PC-3 (cell line): Measurements from ENCODE around the gene ADCY5. TPM values are rescaled to one million over a fixed set of nuclear protein-coding genes. Genes with fewer than 3 reads are reported as not detected.

Source experiments
- ATAC-seq: fragments of 200-7000 bp; cut with Tn5 transposase; 2 replicates; pipeline ENCODE4 v1.9.1; 2020; ENCODE audit warnings: mild to moderate bottlenecking, moderate library complexity
- BruUV-seq: library from RNA; stranded (reverse); fragments of 400-500 nt; replicated peaks from 2 replicates; lab custom pipeline; 2021; lab: Mats Ljungman, UMichigan
- CTCF ChIA-PET: fragments of 300-600 bp; sonication (Branson Sonifier 250); formaldehyde crosslinking; loops from one replicate; lab custom pipeline; 2022; ENCODE audit warnings: antibody characterized with exemption; lab: Charles Lee
- POLR2A ChIA-PET: fragments of 300-600 bp; sonication (Branson Sonifier 250); formaldehyde crosslinking; loops from one replicate; lab custom pipeline; 2022; ENCODE audit warnings: antibody characterized with exemption; ENCODE audit not compliant: unreplicated experiment; lab: Charles Lee
- DNase-seq: peaks from one replicate; pipeline ENCODE4 v3.0.0-alpha.2; 2015
- H2AFZ ChIP-seq: fragments of 300-600 bp; sonication (generic); 2 replicates; pipeline ENCODE4 v1.6.0; 2016; ENCODE audit warnings: antibody characterized with exemption, low read length
- H3F3A ChIP-seq: fragments of 300-600 bp; sonication (generic); one replicate; pipeline ENCODE4 v1.6.0; 2017; ENCODE audit warnings: antibody characterized with exemption, low read length, control low read depth, mild to moderate bottlenecking; ENCODE audit not compliant: unreplicated experiment
- H3K27ac ChIP-seq: fragments of 300-600 bp; sonication (generic); 2 replicates; pipeline ENCODE4 v1.5.1; 2016; ENCODE audit warnings: mild to moderate bottlenecking, low read length
- H3K27me3 ChIP-seq: fragments of 300-600 bp; sonication (generic); 2 replicates; pipeline ENCODE4 v1.6.1; 2016; ENCODE audit warnings: low read length, mixed read lengths
- H3K36me3 ChIP-seq: fragments of 300-600 bp; sonication (generic); 2 replicates; pipeline ENCODE4 v1.6.1; 2016; ENCODE audit warnings: low read depth, mixed run types, low read length, mixed read lengths
- H3K4me1 ChIP-seq: fragments of 300-600 bp; sonication (generic); 2 replicates; pipeline ENCODE4 v1.5.1; 2016; ENCODE audit warnings: low read length; ENCODE audit not compliant: insufficient read depth
- H3K4me2 ChIP-seq: fragments of 300-600 bp; sonication (generic); 2 replicates; pipeline ENCODE4 v1.6.0; 2016; ENCODE audit warnings: low read length
- H3K4me3 ChIP-seq: fragments of 300-600 bp; sonication (generic); 2 replicates; pipeline ENCODE4 v1.5.1; 2016; ENCODE audit warnings: mild to moderate bottlenecking, low read length, mixed read lengths
- H3K79me2 ChIP-seq: fragments of 300-600 bp; sonication (generic); 2 replicates; pipeline ENCODE4 v1.6.1; 2017; ENCODE audit warnings: low read length, mixed read lengths
- H3K9ac ChIP-seq: fragments of 300-600 bp; sonication (generic); 2 replicates; pipeline ENCODE4 v1.6.0; 2016; ENCODE audit warnings: mild to moderate bottlenecking, low read length
- H3K9me2 ChIP-seq: fragments of 300-600 bp; sonication (generic); replicated peaks from 2 replicates; pipeline ENCODE4 v1.6.1; 2016; ENCODE audit warnings: mixed run types, low read length, mixed read lengths
- H3K9me3 ChIP-seq: fragments of 300-600 bp; sonication (generic); 2 replicates; pipeline ENCODE4 v1.6.1; 2016; ENCODE audit warnings: low read length, mixed read lengths
- H4K20me1 ChIP-seq: fragments of 300-600 bp; sonication (generic); 2 replicates; pipeline ENCODE4 v1.6.1; 2016; ENCODE audit warnings: low read length, mixed read lengths
- EZH2 ChIP-seq: fragments of 300-600 bp; sonication (generic); IDR thresholded peaks from one replicate; pipeline ENCODE4 v1.6.1; 2017; ENCODE audit warnings: antibody characterized with exemption, mild to moderate bottlenecking, low read length; ENCODE audit not compliant: unreplicated experiment
- EZH2phosphoT487 ChIP-seq: fragments of 300-600 bp; sonication (generic); IDR thresholded peaks from 2 replicates; pipeline ENCODE4 v1.6.1; 2018; ENCODE audit warnings: mild to moderate bottlenecking, antibody characterized with exemption, low read length, borderline replicate concordance
- intact Hi-C: fragments of 100-400 bp; cut with micrococcal nuclease; formaldehyde crosslinking; loops from 2 replicates; pipeline ENCODE4 v1.9.0; 2023
- total RNA-seq: library from RNA; depleted of rRNA; stranded (reverse); fragments of >200 nt; gene quantifications from 2 replicates; pipeline ENCODE4 v1.2.3, GENCODE V29; 2014
- TF ChIP-seq, protein P1 (sequence below): fragments of 300-600 bp; sonication (generic); conservative IDR thresholded peaks from 2 replicates; pipeline ENCODE4 v1.5.1; 2017; ENCODE audit warnings: antibody characterized with exemption, low read depth, mild to moderate bottlenecking, low read length

Gene ADCY5
- total RNA-seq, 1 experiment from 2014 or later: not detected

- TF ChIP-seq EZH2: no peak
- TF ChIP-seq, protein P1, sequence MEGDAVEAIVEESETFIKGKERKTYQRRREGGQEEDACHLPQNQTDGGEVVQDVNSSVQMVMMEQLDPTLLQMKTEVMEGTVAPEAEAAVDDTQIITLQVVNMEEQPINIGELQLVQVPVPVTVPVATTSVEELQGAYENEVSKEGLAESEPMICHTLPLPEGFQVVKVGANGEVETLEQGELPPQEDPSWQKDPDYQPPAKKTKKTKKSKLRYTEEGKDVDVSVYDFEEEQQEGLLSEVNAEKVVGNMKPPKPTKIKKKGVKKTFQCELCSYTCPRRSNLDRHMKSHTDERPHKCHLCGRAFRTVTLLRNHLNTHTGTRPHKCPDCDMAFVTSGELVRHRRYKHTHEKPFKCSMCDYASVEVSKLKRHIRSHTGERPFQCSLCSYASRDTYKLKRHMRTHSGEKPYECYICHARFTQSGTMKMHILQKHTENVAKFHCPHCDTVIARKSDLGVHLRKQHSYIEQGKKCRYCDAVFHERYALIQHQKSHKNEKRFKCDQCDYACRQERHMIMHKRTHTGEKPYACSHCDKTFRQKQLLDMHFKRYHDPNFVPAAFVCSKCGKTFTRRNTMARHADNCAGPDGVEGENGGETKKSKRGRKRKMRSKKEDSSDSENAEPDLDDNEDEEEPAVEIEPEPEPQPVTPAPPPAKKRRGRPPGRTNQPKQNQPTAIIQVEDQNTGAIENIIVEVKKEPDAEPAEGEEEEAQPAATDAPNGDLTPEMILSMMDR: no peak
- TF ChIP-seq EZH2phosphoT487: no peak
- Histone ChIP-seq H3K4me1 (0 out of 2 replicates have a peak, but pooled peaks cover 6% of the 10 kb centered on the region), H3K27me3 (peaks cover 52% of the 10 kb centered on the region), H3K4me2 (no peak overlapping the region), H3F3A (no peaks in the 10 kb centered on the region), H2AFZ (no peak overlapping the region), H3K79me2 (no peaks in the 10 kb centered on the region), H3K9me3 (no peaks in the 10 kb centered on the region), H3K9ac (no peak overlapping the region), H3K4me3 (no peak overlapping the region), H3K36me3 (no peaks in the 10 kb centered on the region), H3K27ac (no peak overlapping the region), H3K9me2 (no peaks in the 10 kb centered on the region), H4K20me1 (no peaks in the 10 kb centered on the region)
- BruUV-seq: no TSS peak
- no peak; the same call in 1 of the 2 replicates for ATAC-seq
- DNase-seq: no peak
- ChIA-PET POLR2A (no interaction called here), CTCF (no interaction called here)
- intact Hi-C loops: no loop called here
Observed at GRCh38 chr3:123295171-123295900, 153.6 kb downstream of the ADCY5 start.

GRCh38 chr3:123294296-123294938, 154.5 kb downstream of the ADCY5 start:
- no TSS peak for BruUV-seq
- Histone ChIP-seq H3K4me2 (no peak overlapping the region), H3K4me1 (0 out of 2 replicates have a peak, but pooled peaks cover 6% of the 10 kb centered on the region), H3K79me2 (no peaks in the 10 kb centered on the region), H3K9me3 (no peaks in the 10 kb centered on the region), H3F3A (no peaks in the 10 kb centered on the region), H3K9ac (no peak overlapping the region), H4K20me1 (no peaks in the 10 kb centered on the region), H2AFZ (no peak overlapping the region), H3K27ac (no peak overlapping the region), H3K9me2 (no peaks in the 10 kb centered on the region), H3K4me3 (no peak overlapping the region), H3K36me3 (no peaks in the 10 kb centered on the region), H3K27me3 (peaks cover 58% of the 10 kb centered on the region)
- intact Hi-C loops: no loop called here
- POLR2A ChIA-PET: no interaction called here
- no peak for ATAC-seq
- DNase-seq: no peak
- CTCF ChIA-PET: no interaction called here
- no peak for TF ChIP-seq EZH2phosphoT487
- TF ChIP-seq EZH2: no peak
- TF ChIP-seq, protein P1: no peak
